Activated gamma-delta T cell (primary cell): Measurements from ENCODE around the gene ADGRL3.
"Not testable (repeated sequence)": the region's sequence is repeated elsewhere in the genome, so short reads cannot be mapped to it uniquely, and the experiment has no call there.

ENCODE experiments used
- DNase-seq: peaks from one replicate; lab custom pipeline; 2025; lab: John Stamatoyannopoulos, UW

The ADGRL3 gene

DNA sequence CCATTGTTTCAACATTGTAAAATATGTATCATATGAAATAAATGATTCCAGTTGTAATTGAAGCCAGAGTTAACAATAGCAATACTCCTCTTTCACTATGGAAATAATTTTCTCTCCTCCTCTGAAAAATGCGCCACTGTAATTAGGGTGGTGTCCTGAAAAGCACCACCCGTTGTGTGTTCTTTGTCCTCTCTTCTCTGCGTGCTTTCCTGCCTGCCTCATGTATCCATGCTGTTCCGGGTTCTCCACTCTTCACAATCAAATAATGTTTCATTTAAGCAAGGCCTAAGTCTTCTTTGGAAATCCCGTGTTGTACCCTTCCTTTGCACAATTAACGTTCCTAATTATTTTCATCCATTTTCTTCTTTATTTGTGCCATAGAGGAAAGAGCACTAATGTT lies 293.3 kb downstream of the ADGRL3 start:
- no peak for DNase-seq

DNA sequence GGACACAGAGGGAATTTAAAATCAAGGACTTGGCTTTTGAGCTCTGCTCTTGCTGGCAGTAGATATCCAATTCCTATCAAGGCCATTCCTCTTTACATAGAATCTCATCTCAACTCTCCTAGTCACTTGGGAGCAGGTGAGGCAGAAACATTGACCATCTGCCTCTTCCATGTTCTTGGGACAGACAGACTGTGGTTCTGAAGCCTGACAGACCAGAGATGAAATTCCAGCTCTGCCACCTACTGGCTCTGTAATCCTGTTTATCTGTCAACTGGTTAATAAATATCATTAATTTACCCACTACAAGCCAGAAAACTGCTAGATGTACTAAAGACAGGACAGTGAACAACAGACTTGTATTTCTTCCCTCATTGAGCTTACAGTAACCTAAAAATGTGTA lies 300.8 kb downstream of the ADGRL3 start:
- DNase-seq = no peak

DNA sequence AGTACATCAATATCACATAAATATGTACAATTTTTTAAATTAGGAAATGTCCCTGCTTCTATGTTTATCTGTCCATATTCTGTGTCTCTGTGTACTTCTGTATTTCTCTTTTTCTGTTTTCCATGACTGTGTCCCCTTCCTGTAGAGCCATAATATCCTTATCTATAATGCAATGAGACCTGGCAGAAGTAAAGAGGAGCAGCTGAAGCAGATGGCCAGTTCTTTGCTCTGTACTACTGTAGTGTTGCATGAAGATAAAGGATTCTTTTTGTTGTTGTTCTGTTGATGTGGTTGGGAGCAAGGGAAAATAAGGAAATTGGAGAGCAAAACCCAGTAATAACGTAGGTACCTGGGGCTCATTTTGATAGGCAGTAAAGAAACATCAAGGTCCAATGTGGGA lies 301.7 kb downstream of the ADGRL3 start:
- no peak for DNase-seq

DNA sequence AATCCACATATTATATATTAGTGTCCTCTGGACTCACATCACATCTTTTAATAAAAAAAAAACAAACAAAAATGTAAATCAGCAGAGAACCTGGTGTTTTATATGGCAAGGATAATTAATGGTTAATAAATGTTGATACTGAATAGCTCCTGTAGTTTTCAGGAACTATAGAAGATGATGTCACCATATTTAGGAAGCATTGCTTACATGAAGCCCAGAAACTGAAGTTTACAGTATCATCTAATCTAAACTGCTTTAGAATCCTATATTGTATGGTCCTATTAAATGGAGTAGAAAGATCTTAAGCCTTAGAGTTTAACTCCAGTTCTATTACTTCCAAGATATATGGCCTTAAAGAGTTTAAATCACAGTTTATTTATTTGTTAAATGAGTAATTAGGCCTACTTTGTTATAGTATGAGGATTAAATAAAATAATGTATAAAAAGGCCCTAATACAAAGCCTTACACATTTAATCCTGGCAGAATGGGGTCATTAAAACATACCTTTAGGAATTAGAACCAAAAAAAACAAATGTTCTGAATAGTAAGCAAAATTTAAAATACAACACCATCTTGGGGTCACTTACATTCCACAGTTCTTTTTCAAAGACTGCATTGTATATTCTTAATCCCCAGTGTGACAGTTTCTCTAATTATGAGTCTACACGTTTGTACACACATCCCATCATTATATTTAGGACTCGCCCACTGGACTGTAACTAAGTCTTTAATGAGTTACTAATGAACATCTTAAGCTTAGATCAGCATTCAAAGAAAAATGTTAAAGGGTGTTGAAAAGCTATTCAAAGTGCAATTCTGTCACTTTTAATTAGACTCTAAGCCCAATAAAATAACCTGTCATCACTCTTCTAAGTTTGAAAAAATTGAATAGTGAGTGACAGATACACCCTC lies 305.9 kb downstream of the ADGRL3 start:
- no peak for DNase-seq

DNA sequence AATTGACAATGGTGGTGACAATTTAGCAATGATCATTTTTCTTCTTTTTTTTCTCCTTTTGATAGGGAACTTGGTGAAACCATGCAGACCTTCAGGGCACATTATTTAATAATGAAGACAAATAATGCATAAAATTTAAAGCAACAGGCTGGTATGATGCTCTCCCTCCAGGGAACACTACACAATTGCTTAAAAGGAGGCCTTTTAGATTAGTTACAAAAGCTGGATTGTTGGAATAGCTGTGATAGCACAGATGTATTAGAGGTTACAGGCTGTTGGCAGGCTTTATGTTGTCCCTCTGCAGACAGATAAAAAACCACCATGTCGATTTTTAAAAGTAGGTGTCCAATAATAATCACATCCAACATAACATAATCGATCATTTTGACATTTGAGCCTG lies 307.0 kb downstream of the ADGRL3 start:
- no peak for DNase-seq

DNA sequence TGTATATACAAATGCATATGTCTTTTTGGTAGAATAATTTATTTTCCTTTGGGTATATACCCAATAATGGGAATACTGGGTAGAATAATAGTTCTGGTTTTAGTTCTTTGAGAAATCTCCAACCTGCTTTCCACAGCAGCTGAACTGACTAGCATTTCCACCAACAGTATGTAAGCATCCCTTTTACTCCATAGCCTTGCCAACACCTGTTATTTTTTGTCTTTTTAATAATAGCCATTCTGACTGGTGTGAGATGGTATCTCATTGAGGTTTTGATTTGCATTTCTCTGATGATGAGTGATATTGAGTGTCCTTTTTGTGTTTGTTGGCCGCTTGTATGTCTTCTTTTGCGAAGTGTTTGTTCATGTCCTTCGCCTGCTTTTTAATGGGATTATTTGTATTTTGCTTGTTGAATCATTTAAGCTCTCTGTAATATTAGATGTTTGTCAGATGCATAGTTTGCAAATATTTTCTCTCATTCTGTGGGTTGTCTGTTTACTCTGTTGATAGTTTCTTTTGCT lies 309.7 kb downstream of the ADGRL3 start:
- DNase-seq = not testable (repeated sequence)

DNA sequence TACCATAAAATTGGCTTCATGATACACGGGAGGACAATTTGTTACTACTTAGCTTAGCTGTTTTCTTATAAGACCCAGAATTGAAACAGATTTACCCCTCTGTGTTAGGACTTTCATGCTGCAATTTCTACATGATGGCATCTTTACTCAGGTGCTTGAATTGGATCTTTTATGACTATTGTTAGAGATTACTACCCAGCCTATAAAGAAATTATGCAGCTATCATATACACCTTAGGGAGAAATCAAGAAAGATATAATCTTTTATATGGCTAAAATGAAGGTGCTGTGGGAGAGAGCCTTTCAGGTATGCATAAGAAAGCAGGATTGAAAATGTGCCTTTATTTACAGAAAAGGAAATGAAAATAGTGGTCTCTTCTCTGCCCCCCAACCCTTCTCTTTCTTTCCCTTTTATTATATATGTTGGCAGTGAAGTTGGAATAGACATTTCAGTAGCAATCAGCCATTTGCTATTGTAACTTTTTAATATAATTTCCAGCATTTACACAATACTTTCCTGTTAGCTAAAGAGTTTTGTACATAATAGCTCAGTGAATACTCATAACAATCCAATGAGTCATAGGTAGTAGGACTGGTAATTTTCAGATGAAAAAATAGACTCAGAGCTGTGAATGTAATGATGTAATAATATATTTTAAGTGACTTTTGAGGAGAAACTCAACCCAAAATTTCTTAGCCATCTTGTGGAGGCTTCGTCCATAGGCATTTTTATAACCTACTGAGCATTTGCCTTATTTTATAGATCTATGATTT lies 311.8 kb downstream of the ADGRL3 start:
- no peak for DNase-seq

- DNase-seq = no peak
These were observed 314.9 kb downstream of the ADGRL3 start for GRCh38 chr4:61514991-61515390.

GRCh38 chr4:61517144-61517543 lies 317.0 kb downstream of the ADGRL3 start:
- peak; percentile 4 for DNase-seq

DNA sequence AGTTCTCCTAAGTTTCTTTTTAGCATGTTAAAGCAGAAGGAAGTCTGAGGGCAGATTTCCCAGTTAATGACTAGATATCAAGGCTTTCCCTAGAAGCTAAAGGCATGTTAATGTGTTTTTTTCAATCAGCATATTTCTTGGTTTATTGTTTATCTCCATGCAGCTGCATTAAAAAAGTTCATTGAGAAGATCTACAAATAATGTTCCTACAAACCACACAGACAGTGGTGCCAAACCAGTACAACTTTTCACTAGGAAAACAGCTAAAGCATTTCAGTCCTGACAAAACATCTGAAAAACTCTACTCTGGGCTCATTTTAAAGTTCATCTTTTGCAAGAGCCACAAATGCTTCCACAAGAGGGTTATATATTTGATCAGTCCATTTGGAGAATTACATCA lies 320.0 kb downstream of the ADGRL3 start:
- no peak for DNase-seq

DNA sequence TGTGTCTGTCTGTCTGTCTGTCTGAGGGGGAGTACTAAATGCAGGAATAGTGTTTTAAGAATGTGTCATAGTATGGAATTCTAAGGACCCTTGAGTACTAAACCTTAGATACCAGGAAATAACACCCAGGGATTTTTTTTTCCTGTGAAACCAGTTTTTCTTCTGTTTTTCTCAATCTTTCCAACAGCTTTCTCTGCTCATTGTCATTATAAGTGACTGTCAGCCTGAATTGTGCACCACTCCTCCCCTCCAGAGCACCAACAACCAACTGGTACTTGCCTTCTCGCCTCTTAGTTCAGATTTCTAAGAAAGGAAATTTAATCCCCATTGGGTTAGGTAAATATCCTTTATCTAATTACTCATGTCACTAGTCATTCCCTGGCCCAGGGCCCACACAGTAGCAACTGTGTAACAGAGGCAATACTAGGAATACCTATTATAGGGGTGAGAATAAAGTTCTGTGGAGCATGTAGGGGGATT lies 320.6 kb downstream of the ADGRL3 start:
- DNase-seq = no peak

DNA sequence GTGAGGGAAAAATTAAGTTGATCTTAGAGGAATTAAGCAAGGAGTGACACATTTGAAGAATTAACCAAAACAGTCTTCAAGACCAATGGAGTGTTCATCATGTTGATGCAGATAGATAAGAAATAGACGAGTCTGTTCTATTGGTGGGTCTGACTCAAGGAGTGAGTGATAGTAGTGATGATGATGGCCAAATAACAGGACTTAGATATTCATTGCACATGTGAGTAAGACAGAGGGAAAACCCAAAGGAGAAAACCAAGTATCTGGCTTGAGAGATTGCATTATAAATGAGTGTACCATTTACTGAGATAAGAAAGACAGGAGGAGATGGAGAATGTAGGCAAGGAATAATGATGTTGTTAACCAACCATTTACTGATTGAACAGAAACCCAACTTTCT lies 321.3 kb downstream of the ADGRL3 start:
- DNase-seq = no peak

- no peak for DNase-seq
These were observed 322.2 kb downstream of the ADGRL3 start for GRCh38 chr4:61522312-61522711.

DNA sequence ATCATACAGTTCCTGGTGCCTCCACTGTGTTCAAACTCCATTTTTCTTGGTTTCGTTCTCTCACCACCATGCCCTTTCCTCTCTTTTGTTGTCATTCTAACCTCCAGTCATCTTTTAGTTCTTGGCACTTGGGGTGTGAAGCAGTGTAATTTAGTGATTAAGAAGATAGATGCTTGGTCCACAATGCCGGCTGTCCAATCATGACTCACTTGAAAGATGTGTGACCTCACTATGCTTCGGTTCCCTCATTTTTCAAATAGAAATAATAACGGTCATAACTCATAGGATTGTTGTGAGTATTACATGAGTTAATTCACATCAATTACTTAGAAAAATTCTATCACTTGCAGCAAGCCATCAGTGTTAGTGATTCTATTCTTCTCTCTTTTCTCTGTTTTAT lies 327.8 kb downstream of the ADGRL3 start:
- no peak for DNase-seq

DNA sequence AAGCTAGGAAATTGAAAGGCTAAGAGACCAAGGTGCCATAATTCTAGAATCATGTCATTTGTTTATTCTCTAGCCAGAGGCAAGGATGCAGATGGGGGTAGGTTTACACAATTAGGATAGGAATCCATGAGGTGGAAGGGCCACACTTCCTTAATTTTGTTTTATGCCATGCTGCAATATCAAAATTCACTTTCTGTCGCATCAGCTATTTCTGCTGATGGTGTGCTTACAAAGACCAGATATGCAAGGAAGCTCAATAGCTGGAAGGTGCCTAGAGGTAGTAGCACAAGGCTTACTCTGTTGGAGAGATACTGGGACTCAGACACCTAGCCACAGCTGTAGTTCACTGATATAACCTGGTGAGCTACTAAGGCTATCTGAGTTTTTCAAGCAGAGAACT lies 328.5 kb downstream of the ADGRL3 start:
- no peak for DNase-seq

DNA sequence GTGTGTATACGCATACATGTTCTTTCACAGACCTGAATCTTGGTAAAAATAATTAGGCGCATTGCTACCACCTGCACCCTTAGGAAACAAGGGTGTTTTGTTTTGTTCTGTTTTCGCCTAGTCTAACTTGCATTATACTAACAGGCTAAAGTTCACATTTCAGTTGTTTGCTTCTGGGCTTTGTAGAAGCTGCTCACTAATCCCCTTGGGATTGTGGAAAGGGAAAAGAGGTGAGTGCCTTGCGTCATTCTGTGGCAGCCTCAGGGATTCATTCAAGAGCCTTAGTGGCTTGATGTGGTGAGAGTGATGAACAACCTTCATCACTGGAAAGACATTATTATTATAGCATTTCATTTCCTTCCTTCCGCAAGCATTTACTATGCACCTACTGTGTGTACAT lies 331.1 kb downstream of the ADGRL3 start:
- DNase-seq = no peak

- DNase-seq = no peak
These were observed 332.3 kb downstream of the ADGRL3 start for GRCh38 chr4:61532336-61533000.

DNA sequence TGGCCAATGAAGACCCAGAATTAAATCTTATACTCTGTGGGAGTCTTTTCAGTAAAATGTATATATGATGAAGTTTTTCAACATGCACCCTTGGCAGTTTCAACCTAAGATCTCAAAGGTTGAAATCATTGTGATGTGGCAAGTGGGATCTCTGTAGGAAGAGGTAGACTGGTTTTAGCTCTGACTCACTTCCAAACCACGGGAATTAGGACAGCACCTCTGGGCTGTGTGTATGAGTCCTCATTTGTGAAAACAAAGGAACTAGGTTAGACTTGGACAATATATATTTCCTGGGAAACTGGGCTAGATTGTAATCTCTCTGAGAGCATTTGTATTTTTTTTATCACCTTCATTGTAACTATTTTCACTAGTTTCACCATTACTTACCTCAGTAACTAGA lies 333.0 kb downstream of the ADGRL3 start:
- DNase-seq = no peak

- DNase-seq = no peak
These were observed 340.8 kb downstream of the ADGRL3 start for GRCh38 chr4:61540944-61541343.

GRCh38 chr4:61541459-61541858 lies 341.3 kb downstream of the ADGRL3 start:
- DNase-seq = no peak

DNA sequence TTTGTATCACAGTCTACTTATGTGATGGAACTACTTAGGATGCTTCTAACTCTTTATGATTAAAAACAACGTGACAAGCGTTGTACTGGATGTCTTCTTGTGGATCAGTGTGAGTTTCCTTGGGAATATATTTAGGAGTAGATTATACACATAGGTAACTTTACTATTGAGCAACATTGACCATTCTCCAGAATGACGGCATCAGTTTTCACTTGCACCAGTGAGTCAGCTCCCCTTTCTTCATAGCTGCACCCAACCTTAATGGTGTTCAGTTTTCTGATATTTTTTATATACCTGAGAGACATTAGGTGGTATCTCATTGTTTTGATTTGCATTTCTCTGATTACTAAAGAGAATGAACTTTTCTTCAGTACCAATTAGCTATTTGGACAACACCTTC lies 343.9 kb downstream of the ADGRL3 start:
- DNase-seq = no peak

DNA sequence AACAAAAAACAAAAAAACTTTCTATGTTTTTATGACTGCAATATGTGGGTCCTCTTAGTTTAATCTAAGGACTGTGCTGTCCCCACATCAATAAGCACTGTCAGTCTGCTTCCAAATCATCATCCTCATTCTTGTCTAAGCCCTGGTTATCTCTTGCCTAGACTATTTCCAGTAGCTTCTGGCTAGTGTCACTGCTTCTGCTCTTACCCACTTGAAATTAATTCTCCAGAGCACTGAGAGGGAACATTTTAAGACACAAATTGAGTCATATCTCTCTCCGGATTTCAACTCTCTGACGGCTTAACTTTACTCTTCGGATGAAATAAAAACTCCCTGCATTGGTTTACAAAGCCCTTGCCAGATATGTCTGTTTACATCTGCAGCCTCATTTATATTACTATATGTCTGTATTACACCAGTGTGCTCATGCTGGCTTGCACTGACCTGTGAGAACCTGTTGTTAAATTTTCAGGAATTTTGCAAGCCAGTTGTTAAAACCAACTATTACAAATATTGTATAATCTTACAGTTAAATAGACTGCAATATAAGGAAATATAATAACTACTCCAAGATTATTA lies 345.9 kb downstream of the ADGRL3 start:
- DNase-seq = no peak
